HepG2 (cell line): ENCODE measurements around the gene NTSR2. TPM values are rescaled to one million over a fixed set of nuclear protein-coding genes. Genes with fewer than 3 reads are reported as not detected.

ENCODE experiments used
- ATAC-seq: fragments of 200-7000 bp; cut with Tn5 transposase; 3 replicates; pipeline ENCODE4 v1.9.1; 2020; ENCODE audit warnings: mild to moderate bottlenecking, moderate library complexity
- BruUV-seq: library from RNA; stranded (reverse); fragments of 400-500 nt; replicated peaks from 2 replicates; lab custom pipeline; 2021; lab: Mats Ljungman, UMichigan
- CTCF ChIA-PET: fragments of 300-600 bp; formaldehyde crosslinking; extraction: SDS; loops from one replicate; lab custom pipeline; 2021; ENCODE audit warnings: low total read pairs, inconsistent platforms, low intra/inter-chr PET ratio; lab: Yijun Ruan, JAX
- POLR2A ChIA-PET: fragments of 350-600 bp; sonication (Branson Sonifier 250); formaldehyde crosslinking; loops from one replicate; lab custom pipeline; 2020; ENCODE audit warnings: antibody characterized with exemption, inconsistent platforms; lab: Yijun Ruan, JAX
- DNase-seq: peaks from one replicate; pipeline ENCODE4 v3.0.0-alpha.2; 2015; ENCODE audit warnings: low spot score
- FAIRE-seq: peaks from 3 replicates; lab custom pipeline; 2011; peaks lifted over from hg19 to GRCh38; lab: Jason Lieb, UNC
- H2AFZ ChIP-seq: one replicate; pipeline ENCODE4 v1.6.1; 2011; ENCODE audit warnings: low read length, inconsistent platforms
- H3K27ac ChIP-seq: fragments of 300-600 bp; 3 replicates; pipeline ENCODE4 v1.8.0; 2011; ENCODE audit warnings: mixed run types, mild to moderate bottlenecking, mixed read lengths, low read length, inconsistent platforms; ENCODE audit not compliant: insufficient read depth; ENCODE audit errors: extremely low read length
- H3K27me3 ChIP-seq, 2 experiments: fragments of 200-600 bp in 1 of 2; 2 replicates in 1 of 2; 3 replicates in 1 of 2; pipeline versions ENCODE4 v1.6.0 to v1.8.0; 2011; ENCODE audit warnings: low read length in 2 of 2, mild to moderate bottlenecking in 2 of 2, moderate library complexity in 2 of 2, inconsistent platforms in 1 of 2; ENCODE audit not compliant: insufficient read depth in 2 of 2, control insufficient read depth in 1 of 2
- H3K36me3 ChIP-seq, 2 experiments: fragments of 200-600 bp in 1 of 2; replicated peaks in 1 of 2; 2 replicates in 1 of 2; 3 replicates in 1 of 2; pipeline versions ENCODE4 v1.5.1 to v1.8.0; 2011; ENCODE audit warnings: low read length in 2 of 2, inconsistent platforms in 1 of 2; ENCODE audit not compliant: insufficient read depth in 2 of 2, control insufficient read depth in 1 of 2
- H3K4me1 ChIP-seq: 2 replicates; pipeline ENCODE4 v1.5.1; 2012; ENCODE audit warnings: low read length, inconsistent platforms; ENCODE audit not compliant: insufficient read depth
- H3K4me2 ChIP-seq: 2 replicates; pipeline ENCODE4 v1.6.0; 2011; ENCODE audit warnings: low read depth, low read length, inconsistent platforms
- H3K4me3 ChIP-seq, 3 experiments: fragments of 200-600 bp in 1 of 3; sonication (generic), shearing (Covaris generic) in 1 of 3; replicated peaks in 1 of 3; 2 replicates each; pipeline ENCODE4 v1.5.1; 2011 to 2016; ENCODE audit warnings: low read length in 3 of 3, inconsistent platforms in 2 of 3, low read depth in 2 of 3, mild to moderate bottlenecking in 2 of 3, control low read depth in 1 of 3, mixed read lengths in 1 of 3; ENCODE audit not compliant: insufficient read depth in 1 of 3
- H3K79me2 ChIP-seq: one replicate; pipeline ENCODE4 v1.6.1; 2011; ENCODE audit warnings: low read length, inconsistent platforms; ENCODE audit not compliant: insufficient read depth
- H3K9ac ChIP-seq: 2 replicates; pipeline ENCODE4 v1.6.0; 2011; ENCODE audit warnings: mild to moderate bottlenecking, low read depth, low read length, inconsistent platforms; ENCODE audit not compliant: insufficient read depth
- H3K9me3 ChIP-seq: 2 replicates; pipeline ENCODE4 v1.5.1; 2012; ENCODE audit warnings: mild to moderate bottlenecking, low read length
- H4K20me1 ChIP-seq: 2 replicates; pipeline ENCODE4 v1.6.0; 2011; ENCODE audit warnings: inconsistent platforms, mild to moderate bottlenecking, low read length, moderate library complexity; ENCODE audit not compliant: insufficient read depth
- ARID2 ChIP-seq: sonication (generic); formaldehyde crosslinking; IDR thresholded peaks from 2 replicates; pipeline ENCODE4 v1.8.1; 2022; ENCODE audit warnings: mild to moderate bottlenecking, missing genetic modification reagents, borderline replicate concordance
- HNRNPH1 ChIP-seq: fragments of 200-400 bp; formaldehyde crosslinking; optimal IDR thresholded peaks from 2 replicates; pipeline ENCODE3; 2017; ENCODE audit warnings: mild to moderate bottlenecking, low read depth, low read length
- HNRNPLL ChIP-seq: fragments of 200-400 bp; formaldehyde crosslinking; IDR thresholded peaks from 2 replicates; pipeline ENCODE4 v1.6.1; 2017; ENCODE audit warnings: mild to moderate bottlenecking, low read depth, low read length; ENCODE audit not compliant: poor library complexity, severe bottlenecking
- HOXA9 ChIP-seq: sonication (generic); formaldehyde crosslinking; IDR thresholded peaks from 2 replicates; pipeline ENCODE4 v1.8.1; 2022; ENCODE audit warnings: missing genetic modification reagents, mild to moderate bottlenecking, moderate library complexity, borderline replicate concordance
- RBAK ChIP-seq: sonication (generic); formaldehyde crosslinking; IDR thresholded peaks from 2 replicates; pipeline ENCODE4 v1.5.1; 2020; ENCODE audit warnings: mild to moderate bottlenecking, missing genetic modification reagents
- TFDP1 ChIP-seq: IDR thresholded peaks from 2 replicates; pipeline ENCODE4 v1.6.1; 2016; ENCODE audit warnings: missing compliant biosample characterization, missing genetic modification reagents, borderline replicate concordance
- ZBTB33 ChIP-seq: sonication (generic); formaldehyde crosslinking; IDR thresholded peaks from 2 replicates; pipeline ENCODE4 v1.4.0; 2020; ENCODE audit warnings: missing genetic modification reagents
- ZNF484 ChIP-seq: sonication (generic); formaldehyde crosslinking; IDR thresholded peaks from 2 replicates; pipeline ENCODE4 v1.5.1; 2020; ENCODE audit warnings: mild to moderate bottlenecking, low read depth, missing genetic modification reagents, borderline replicate concordance
- ZNF607 ChIP-seq: sonication (generic); formaldehyde crosslinking; IDR thresholded peaks from 2 replicates; pipeline ENCODE4 v1.5.1; 2020; ENCODE audit warnings: missing genetic modification reagents, mild to moderate bottlenecking, borderline replicate concordance
- ZNF709 ChIP-seq: sonication (generic); formaldehyde crosslinking; IDR thresholded peaks from 2 replicates; pipeline ENCODE4 v1.5.0; 2020; ENCODE audit warnings: mild to moderate bottlenecking, missing genetic modification reagents
- ZNF720 ChIP-seq: sonication (generic); formaldehyde crosslinking; IDR thresholded peaks from 2 replicates; pipeline ENCODE4 v1.4.0; 2020; ENCODE audit warnings: missing genetic modification reagents
- WGBS: methylation state at CpG from one replicate; pipeline ENCODE4 v1.1.6; 2017; ENCODE audit warnings: low lambda C conversion rate; 5-methylcytosine and 5-hydroxymethylcytosine counted together
- in situ Hi-C: cut with HindIII; loops from 2 replicates; pipeline ENCODE4 v1.10.0; 2017; ENCODE audit warnings: low pct_unique_long_range_greater_than_20kb; ENCODE audit not compliant: extremely low pct_ligation_motif_present
- intact Hi-C: fragments of 100-400 bp; cut with micrococcal nuclease; formaldehyde crosslinking; loops from one replicate; pipeline ENCODE4 v1.10.0; 2022; ENCODE audit not compliant: unreplicated experiment
- polyA plus RNA-seq, 8 experiments: library from polyadenylated mRNA; depleted of rRNA in 3 of 8; stranded (reverse) in 7 of 8; unstranded in 1 of 8; fragments of >200 nt; fragmentation: Illumina TruSeq in 4 of 8; extraction: Trizol in 4 of 8; gene quantifications; 2 replicates each; pipeline versions ENCODE4 v1.2.1 to v1.2.3, GENCODE V29; 2011 to 2016; ENCODE audit warnings: low read depth in 4 of 8, missing spikeins in 1 of 8, mixed read lengths in 1 of 8; ENCODE audit not compliant: insufficient read depth in 1 of 8
- total RNA-seq, 5 experiments: library from RNA; depleted of rRNA; stranded (reverse); fragments of >200 nt; fragmentation: Illumina TruSeq; extraction: Trizol; gene quantifications; 2 replicates each; pipeline ENCODE4 v1.2.3, GENCODE V29; 2016; ENCODE audit warnings: low read depth in 1 of 5

NTSR2 gene
- total and polyA plus RNA-seq, 2 of the 13 experiments (the other 11 are each of a cell fraction or from before 2014, with no cell fraction given), result not detected

- Histone ChIP-seq H3K4me2 (no peak overlapping the region), H2AFZ (no peak overlapping the region), H3K9me3 (no peaks in the 10 kb centered on the region), H3K36me3 (no peaks in the 10 kb centered on the region), H4K20me1 (no peaks in the 10 kb centered on the region), H3K4me3 (no peak overlapping the region), H3K4me1 (peaks cover 17% of the 10 kb centered on the region), H3K27ac (no peak overlapping the region), H3K27me3 (peaks cover 4 to 14% of the 10 kb centered on the region in 2 experiments; a peak in 3 of 5 replicates), H3K79me2 (no peaks in the 10 kb centered on the region), H3K9ac (no peak overlapping the region)
- in situ Hi-C loops (no loop called here), intact Hi-C loops (no loop called here)
- ChIA-PET POLR2A (no interaction called here), CTCF (no interaction called here)
- FAIRE-seq (no peak), ATAC-seq (no peak), DNase-seq (no peak)
- BruUV-seq, result no TSS peak
- TF ChIP-seq HNRNPH1, result no peak
- no peak for TF ChIP-seq ZNF720
- TF ChIP-seq ZNF607 (CRISPR knock-in tag), result no peak
- TF ChIP-seq ZNF709 (CRISPR knock-in tag), result no peak
- no peak for TF ChIP-seq HNRNPLL
- no peak for TF ChIP-seq HOXA9
- no peak for TF ChIP-seq TFDP1 (CRISPR knock-in tag)
- no peak for TF ChIP-seq ARID2
- TF ChIP-seq RBAK (CRISPR knock-in tag), result no peak
- 66% methylated on average over 3 of the region's 3 CpGs for WGBS
Observed at GRCh38 chr2:11705711-11706110, 35.7 kb upstream of the NTSR2 start.

- FAIRE-seq (no peak), ATAC-seq (no peak), DNase-seq (no peak)
- Histone ChIP-seq H3K4me3 (no peak overlapping the region), H4K20me1 (no peaks in the 10 kb centered on the region), H3K27me3 (peaks cover 4 to 14% of the 10 kb centered on the region in 2 experiments; a peak in 3 of 5 replicates), H3K4me1 (peaks cover 23% of the 10 kb centered on the region), H3K4me2 (no peak overlapping the region), H3K9me3 (no peaks in the 10 kb centered on the region), H3K79me2 (no peaks in the 10 kb centered on the region), H3K36me3 (no peaks in the 10 kb centered on the region), H2AFZ (no peak overlapping the region), H3K9ac (no peak overlapping the region), H3K27ac (no peak overlapping the region)
- no TSS peak for BruUV-seq
- POLR2A ChIA-PET, result no interaction called here
- in situ Hi-C loops, result no loop called here
- intact Hi-C loops, result no loop called here
- no peak for TF ChIP-seq ZNF484
- peak; percentile 53; the same call in 1 of the 2 replicates for TF ChIP-seq ZBTB33 (CRISPR knock-in tag)
- 50% methylated on average over 4 of the region's 4 CpGs for WGBS
- CTCF ChIA-PET, result no interaction called here
Observed at GRCh38 chr2:11705063-11705462, 35.1 kb upstream of the NTSR2 start.
